ENCODE measurements around the gene SLC5A11.

DNA sequence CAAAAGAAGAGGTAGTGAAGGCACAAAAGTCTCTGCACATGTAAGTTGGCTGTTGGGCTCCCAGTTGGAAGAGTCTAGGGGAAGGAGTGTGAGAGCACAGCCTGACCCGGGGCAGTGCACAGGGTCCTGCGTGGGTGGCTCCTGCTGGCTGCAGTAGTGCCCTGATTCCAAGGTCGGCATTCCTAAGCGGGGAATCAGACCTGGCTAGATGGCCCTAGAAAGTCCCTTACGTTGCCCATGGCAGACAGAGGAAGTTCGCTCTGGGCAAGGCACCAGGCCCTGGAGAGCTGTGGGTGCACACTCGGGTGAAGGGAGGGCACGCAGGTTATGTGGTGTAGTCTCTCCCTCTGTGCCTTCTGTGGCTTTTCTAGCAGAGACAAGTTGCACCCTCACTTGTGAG is 22.8 kb upstream of the SLC5A11 start:
- TF ChIP-seq POLR2A (IDR thresholded peaks at IDR 0.05): no peak
- TF ChIP-seq, protein P1, sequence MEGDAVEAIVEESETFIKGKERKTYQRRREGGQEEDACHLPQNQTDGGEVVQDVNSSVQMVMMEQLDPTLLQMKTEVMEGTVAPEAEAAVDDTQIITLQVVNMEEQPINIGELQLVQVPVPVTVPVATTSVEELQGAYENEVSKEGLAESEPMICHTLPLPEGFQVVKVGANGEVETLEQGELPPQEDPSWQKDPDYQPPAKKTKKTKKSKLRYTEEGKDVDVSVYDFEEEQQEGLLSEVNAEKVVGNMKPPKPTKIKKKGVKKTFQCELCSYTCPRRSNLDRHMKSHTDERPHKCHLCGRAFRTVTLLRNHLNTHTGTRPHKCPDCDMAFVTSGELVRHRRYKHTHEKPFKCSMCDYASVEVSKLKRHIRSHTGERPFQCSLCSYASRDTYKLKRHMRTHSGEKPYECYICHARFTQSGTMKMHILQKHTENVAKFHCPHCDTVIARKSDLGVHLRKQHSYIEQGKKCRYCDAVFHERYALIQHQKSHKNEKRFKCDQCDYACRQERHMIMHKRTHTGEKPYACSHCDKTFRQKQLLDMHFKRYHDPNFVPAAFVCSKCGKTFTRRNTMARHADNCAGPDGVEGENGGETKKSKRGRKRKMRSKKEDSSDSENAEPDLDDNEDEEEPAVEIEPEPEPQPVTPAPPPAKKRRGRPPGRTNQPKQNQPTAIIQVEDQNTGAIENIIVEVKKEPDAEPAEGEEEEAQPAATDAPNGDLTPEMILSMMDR (IDR thresholded peaks at IDR 0.05): no peak
